HepG2 (cell line): Measurements from ENCODE around the gene GRK5. TPM values are rescaled to one million over a fixed set of nuclear protein-coding genes. Genes with fewer than 3 reads are reported as not detected.

Experiments
- ATAC-seq: fragments of 200-7000 bp; cut with Tn5 transposase; 3 replicates; pipeline ENCODE4 v1.9.1; 2020; ENCODE audit warnings: mild to moderate bottlenecking, moderate library complexity
- BruUV-seq: library from RNA; stranded (reverse); fragments of 400-500 nt; replicated peaks from 2 replicates; lab custom pipeline; 2021; lab: Mats Ljungman, UMichigan
- CTCF ChIA-PET: fragments of 300-600 bp; formaldehyde crosslinking; extraction: SDS; loops from one replicate; lab custom pipeline; 2021; ENCODE audit warnings: low total read pairs, inconsistent platforms, low intra/inter-chr PET ratio; lab: Yijun Ruan, JAX
- POLR2A ChIA-PET: fragments of 350-600 bp; sonication (Branson Sonifier 250); formaldehyde crosslinking; loops from one replicate; lab custom pipeline; 2020; ENCODE audit warnings: antibody characterized with exemption, inconsistent platforms; lab: Yijun Ruan, JAX
- DNase-seq: peaks from one replicate; pipeline ENCODE4 v3.0.0-alpha.2; 2015; ENCODE audit warnings: low spot score
- FAIRE-seq: peaks from 3 replicates; lab custom pipeline; 2011; peaks lifted over from hg19 to GRCh38; lab: Jason Lieb, UNC
- H2AFZ ChIP-seq: one replicate; pipeline ENCODE4 v1.6.1; 2011; ENCODE audit warnings: low read length, inconsistent platforms
- H3K27ac ChIP-seq: fragments of 300-600 bp; 3 replicates; pipeline ENCODE4 v1.8.0; 2011; ENCODE audit warnings: mixed run types, mild to moderate bottlenecking, mixed read lengths, low read length, inconsistent platforms; ENCODE audit not compliant: insufficient read depth; ENCODE audit errors: extremely low read length
- H3K27me3 ChIP-seq, 2 experiments: fragments of 200-600 bp in 1 of 2; 2 replicates in 1 of 2; 3 replicates in 1 of 2; pipeline versions ENCODE4 v1.6.0 to v1.8.0; 2011; ENCODE audit warnings: low read length in 2 of 2, mild to moderate bottlenecking in 2 of 2, moderate library complexity in 2 of 2, inconsistent platforms in 1 of 2; ENCODE audit not compliant: insufficient read depth in 2 of 2, control insufficient read depth in 1 of 2
- H3K36me3 ChIP-seq, 2 experiments: fragments of 200-600 bp in 1 of 2; replicated peaks in 1 of 2; 2 replicates in 1 of 2; 3 replicates in 1 of 2; pipeline versions ENCODE4 v1.5.1 to v1.8.0; 2011; ENCODE audit warnings: low read length in 2 of 2, inconsistent platforms in 1 of 2; ENCODE audit not compliant: insufficient read depth in 2 of 2, control insufficient read depth in 1 of 2
- H3K4me1 ChIP-seq: 2 replicates; pipeline ENCODE4 v1.5.1; 2012; ENCODE audit warnings: low read length, inconsistent platforms; ENCODE audit not compliant: insufficient read depth
- H3K4me2 ChIP-seq: 2 replicates; pipeline ENCODE4 v1.6.0; 2011; ENCODE audit warnings: low read depth, low read length, inconsistent platforms
- H3K4me3 ChIP-seq, 3 experiments: fragments of 200-600 bp in 1 of 3; sonication (generic), shearing (Covaris generic) in 1 of 3; replicated peaks in 1 of 3; 2 replicates each; pipeline ENCODE4 v1.5.1; 2011 to 2016; ENCODE audit warnings: low read length in 3 of 3, inconsistent platforms in 2 of 3, low read depth in 2 of 3, mild to moderate bottlenecking in 2 of 3, control low read depth in 1 of 3, mixed read lengths in 1 of 3; ENCODE audit not compliant: insufficient read depth in 1 of 3
- H3K79me2 ChIP-seq: one replicate; pipeline ENCODE4 v1.6.1; 2011; ENCODE audit warnings: low read length, inconsistent platforms; ENCODE audit not compliant: insufficient read depth
- H3K9ac ChIP-seq: 2 replicates; pipeline ENCODE4 v1.6.0; 2011; ENCODE audit warnings: mild to moderate bottlenecking, low read depth, low read length, inconsistent platforms; ENCODE audit not compliant: insufficient read depth
- H3K9me3 ChIP-seq: 2 replicates; pipeline ENCODE4 v1.5.1; 2012; ENCODE audit warnings: mild to moderate bottlenecking, low read length
- H4K20me1 ChIP-seq: 2 replicates; pipeline ENCODE4 v1.6.0; 2011; ENCODE audit warnings: inconsistent platforms, mild to moderate bottlenecking, low read length, moderate library complexity; ENCODE audit not compliant: insufficient read depth
- AGO1 ChIP-seq: fragments of 200-400 bp; formaldehyde crosslinking; IDR thresholded peaks from 2 replicates; pipeline ENCODE4 v1.6.1; 2017; ENCODE audit warnings: mild to moderate bottlenecking, low read depth, low read length, moderate library complexity; ENCODE audit not compliant: poor library complexity, severe bottlenecking
- ETV5 ChIP-seq: IDR thresholded peaks from 2 replicates; pipeline ENCODE4 v1.6.1; 2018; ENCODE audit warnings: missing biosample characterization, missing genetic modification reagents, inconsistent platforms, borderline replicate concordance
- HES4 ChIP-seq: sonication (generic); formaldehyde crosslinking; IDR thresholded peaks from 2 replicates; pipeline ENCODE4 v1.9.0; 2021; ENCODE audit warnings: mild to moderate bottlenecking, missing genetic modification reagents, borderline replicate concordance
- HNRNPL ChIP-seq: fragments of 200-400 bp; formaldehyde crosslinking; IDR thresholded peaks from 2 replicates; pipeline ENCODE4 v1.6.1; 2017; ENCODE audit warnings: mild to moderate bottlenecking, low read depth, low read length
- KLF12 ChIP-seq: sonication (generic); formaldehyde crosslinking; IDR thresholded peaks from 2 replicates; pipeline ENCODE4 v1.4.0; 2020; ENCODE audit warnings: missing genetic modification reagents, borderline replicate concordance
- MIER2 ChIP-seq: IDR thresholded peaks from 2 replicates; pipeline ENCODE4 v1.6.1; 2016; ENCODE audit warnings: missing biosample characterization, missing genetic modification reagents
- NFRKB ChIP-seq: fragments of 450-650 bp; IDR thresholded peaks from 2 replicates; pipeline ENCODE4 v1.6.1; 2017
- REPIN1 ChIP-seq: sonication (generic); formaldehyde crosslinking; IDR thresholded peaks from 2 replicates; pipeline ENCODE4 v1.8.0; 2022; ENCODE audit warnings: missing genetic modification reagents, low read depth, mild to moderate bottlenecking, borderline replicate concordance
- TBX2 ChIP-seq: sonication (generic); formaldehyde crosslinking; IDR thresholded peaks from 2 replicates; pipeline ENCODE4 v1.5.0; 2020; ENCODE audit warnings: missing genetic modification reagents, mild to moderate bottlenecking, borderline replicate concordance
- TEF ChIP-seq: sonication (generic); formaldehyde crosslinking; IDR thresholded peaks from 2 replicates; pipeline ENCODE4 v1.5.0; 2020; ENCODE audit warnings: missing genetic modification reagents
- ZFP62 ChIP-seq: sonication (generic); formaldehyde crosslinking; IDR thresholded peaks from 2 replicates; pipeline ENCODE4 v1.4.0; 2020; ENCODE audit warnings: missing genetic modification reagents
- ZNF382 ChIP-seq: sonication (generic); formaldehyde crosslinking; IDR thresholded peaks from 2 replicates; pipeline ENCODE4 v1.5.0; 2020; ENCODE audit warnings: missing genetic modification reagents, mild to moderate bottlenecking, borderline replicate concordance
- ZNF572 ChIP-seq: sonication (generic); formaldehyde crosslinking; IDR thresholded peaks from 2 replicates; pipeline ENCODE4 v1.5.1; 2020; ENCODE audit warnings: mild to moderate bottlenecking, missing genetic modification reagents
- ZNF781 ChIP-seq: sonication (generic); formaldehyde crosslinking; IDR thresholded peaks from 2 replicates; pipeline ENCODE4 v1.5.1; 2020; ENCODE audit warnings: borderline replicate concordance, mild to moderate bottlenecking, missing genetic modification reagents; ENCODE audit errors: not compliant biosample characterization
- ZSCAN25 ChIP-seq: sonication (generic); formaldehyde crosslinking; IDR thresholded peaks from 2 replicates; pipeline ENCODE4 v1.8.0; 2022; ENCODE audit warnings: mild to moderate bottlenecking, missing genetic modification reagents
- WGBS: methylation state at CpG from one replicate; pipeline ENCODE4 v1.1.6; 2017; ENCODE audit warnings: low lambda C conversion rate; 5-methylcytosine and 5-hydroxymethylcytosine counted together
- in situ Hi-C: cut with HindIII; loops from 2 replicates; pipeline ENCODE4 v1.10.0; 2017; ENCODE audit warnings: low pct_unique_long_range_greater_than_20kb; ENCODE audit not compliant: extremely low pct_ligation_motif_present
- intact Hi-C: fragments of 100-400 bp; cut with micrococcal nuclease; formaldehyde crosslinking; loops from one replicate; pipeline ENCODE4 v1.10.0; 2022; ENCODE audit not compliant: unreplicated experiment
- polyA plus RNA-seq, 8 experiments: library from polyadenylated mRNA; depleted of rRNA in 3 of 8; stranded (reverse) in 7 of 8; unstranded in 1 of 8; fragments of >200 nt; fragmentation: Illumina TruSeq in 4 of 8; extraction: Trizol in 4 of 8; gene quantifications; 2 replicates each; pipeline versions ENCODE4 v1.2.1 to v1.2.3, GENCODE V29; 2011 to 2016; ENCODE audit warnings: low read depth in 4 of 8, missing spikeins in 1 of 8, mixed read lengths in 1 of 8; ENCODE audit not compliant: insufficient read depth in 1 of 8
- total RNA-seq, 5 experiments: library from RNA; depleted of rRNA; stranded (reverse); fragments of >200 nt; fragmentation: Illumina TruSeq; extraction: Trizol; gene quantifications; 2 replicates each; pipeline ENCODE4 v1.2.3, GENCODE V29; 2016; ENCODE audit warnings: low read depth in 1 of 5
- TF ChIP-seq, protein P1 (sequence below): sonication (generic); formaldehyde crosslinking; IDR thresholded peaks from 2 replicates; pipeline ENCODE4 v1.4.0; 2020; ENCODE audit warnings: mild to moderate bottlenecking, missing genetic modification reagents, borderline replicate concordance
- TF ChIP-seq, protein P2 (sequence below): sonication (generic); formaldehyde crosslinking; IDR thresholded peaks from 2 replicates; pipeline ENCODE4 v1.4.0; 2020; ENCODE audit warnings: missing genetic modification reagents
- TF ChIP-seq, protein P3 (sequence below): sonication (generic); formaldehyde crosslinking; IDR thresholded peaks from 2 replicates; pipeline ENCODE4 v1.8.1; 2022; ENCODE audit warnings: mild to moderate bottlenecking, missing genetic modification reagents

Gene GRK5
- total and polyA plus RNA-seq, 2 of the 13 experiments (the other 11 are each of a cell fraction or from before 2014, with no cell fraction given): 10.4 to 12.6 TPM

DNA sequence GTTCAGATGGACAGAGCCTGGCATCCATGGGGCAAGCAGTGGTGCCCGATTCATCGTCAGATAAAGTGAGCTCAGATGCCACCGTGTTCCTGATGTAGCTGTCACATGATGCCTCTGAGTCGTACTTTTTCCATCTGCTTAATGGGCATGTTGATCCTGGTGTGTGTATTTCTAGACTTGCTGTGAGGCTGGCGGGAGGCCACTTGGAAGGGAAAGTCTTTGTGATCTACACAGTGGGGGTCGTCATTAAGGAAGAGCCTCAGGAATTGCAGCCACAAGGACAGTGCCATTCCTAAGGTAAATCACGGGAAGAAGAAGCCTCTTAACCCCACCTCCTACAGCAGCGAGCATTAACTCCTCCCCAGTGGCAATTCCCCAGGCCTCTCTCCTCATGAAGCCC lies 272.2 kb downstream of the GRK5 start (continued):
- TF ChIP-seq, protein P1, sequence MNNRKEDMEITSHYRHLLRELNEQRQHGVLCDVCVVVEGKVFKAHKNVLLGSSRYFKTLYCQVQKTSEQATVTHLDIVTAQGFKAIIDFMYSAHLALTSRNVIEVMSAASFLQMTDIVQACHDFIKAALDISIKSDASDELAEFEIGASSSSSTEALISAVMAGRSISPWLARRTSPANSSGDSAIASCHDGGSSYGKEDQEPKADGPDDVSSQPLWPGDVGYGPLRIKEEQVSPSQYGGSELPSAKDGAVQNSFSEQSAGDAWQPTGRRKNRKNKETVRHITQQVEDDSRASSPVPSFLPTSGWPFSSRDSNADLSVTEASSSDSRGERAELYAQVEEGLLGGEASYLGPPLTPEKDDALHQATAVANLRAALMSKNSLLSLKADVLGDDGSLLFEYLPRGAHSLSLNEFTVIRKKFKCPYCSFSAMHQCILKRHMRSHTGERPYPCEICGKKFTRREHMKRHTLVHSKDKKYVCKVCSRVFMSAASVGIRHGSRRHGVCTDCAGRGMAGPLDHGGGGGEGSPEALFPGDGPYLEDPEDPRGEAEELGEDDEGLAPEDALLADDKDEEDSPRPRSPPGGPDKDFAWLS (CRISPR knock-in tag): no peak
- TF ChIP-seq ZFP62 (CRISPR knock-in tag) (no peak), MIER2 (CRISPR knock-in tag) (no peak), NFRKB (no peak), ZNF382 (CRISPR knock-in tag) (no peak), AGO1 (no peak), ETV5 (CRISPR knock-in tag) (no peak), ZNF781 (CRISPR knock-in tag) (no peak), REPIN1 (CRISPR knock-in tag) (no peak)
- TF ChIP-seq, protein P2, sequence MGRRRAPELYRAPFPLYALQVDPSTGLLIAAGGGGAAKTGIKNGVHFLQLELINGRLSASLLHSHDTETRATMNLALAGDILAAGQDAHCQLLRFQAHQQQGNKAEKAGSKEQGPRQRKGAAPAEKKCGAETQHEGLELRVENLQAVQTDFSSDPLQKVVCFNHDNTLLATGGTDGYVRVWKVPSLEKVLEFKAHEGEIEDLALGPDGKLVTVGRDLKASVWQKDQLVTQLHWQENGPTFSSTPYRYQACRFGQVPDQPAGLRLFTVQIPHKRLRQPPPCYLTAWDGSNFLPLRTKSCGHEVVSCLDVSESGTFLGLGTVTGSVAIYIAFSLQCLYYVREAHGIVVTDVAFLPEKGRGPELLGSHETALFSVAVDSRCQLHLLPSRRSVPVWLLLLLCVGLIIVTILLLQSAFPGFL (CRISPR knock-in tag): no peak
- TF ChIP-seq, all 625 proteins: peak for 0

GRCh38 chr10:119480667-119481066 lies 273.3 kb downstream of the GRK5 start:
- Histone ChIP-seq H4K20me1 (no peaks in the 10 kb centered on the region), H3K36me3 (no peaks in the 10 kb centered on the region), H3K9me3 (no peaks in the 10 kb centered on the region), H3K27ac (no peak overlapping the region), H2AFZ (no peak overlapping the region), H3K4me1 (peaks cover 15% of the 10 kb centered on the region), H3K27me3 (peaks cover 0 to 43% of the 10 kb centered on the region in 2 experiments; a peak in 4 of 5 replicates), H3K79me2 (no peaks in the 10 kb centered on the region), H3K9ac (no peak overlapping the region), H3K4me2 (no peak overlapping the region), H3K4me3 (no peak overlapping the region)
- CTCF ChIA-PET: no interaction called here
- POLR2A ChIA-PET: no interaction called here
- no TSS peak for BruUV-seq
- intact Hi-C loops: no loop called here
- FAIRE-seq (no peak), ATAC-seq (no peak), DNase-seq (no peak)
- 34% methylated on average over 4 of the region's 4 CpGs for WGBS
- in situ Hi-C loops: no loop called here
- TF ChIP-seq, protein P3, sequence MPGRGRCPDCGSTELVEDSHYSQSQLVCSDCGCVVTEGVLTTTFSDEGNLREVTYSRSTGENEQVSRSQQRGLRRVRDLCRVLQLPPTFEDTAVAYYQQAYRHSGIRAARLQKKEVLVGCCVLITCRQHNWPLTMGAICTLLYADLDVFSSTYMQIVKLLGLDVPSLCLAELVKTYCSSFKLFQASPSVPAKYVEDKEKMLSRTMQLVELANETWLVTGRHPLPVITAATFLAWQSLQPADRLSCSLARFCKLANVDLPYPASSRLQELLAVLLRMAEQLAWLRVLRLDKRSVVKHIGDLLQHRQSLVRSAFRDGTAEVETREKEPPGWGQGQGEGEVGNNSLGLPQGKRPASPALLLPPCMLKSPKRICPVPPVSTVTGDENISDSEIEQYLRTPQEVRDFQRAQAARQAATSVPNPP (CRISPR knock-in tag): no peak
- no peak for TF ChIP-seq ZSCAN25 (CRISPR knock-in tag)
- TF ChIP-seq KLF12 (CRISPR knock-in tag): no peak
- no peak for TF ChIP-seq TBX2 (CRISPR knock-in tag)
- TF ChIP-seq HNRNPL: no peak
- no peak for TF ChIP-seq REPIN1 (CRISPR knock-in tag)
- TF ChIP-seq HES4: no peak
- TF ChIP-seq ZNF572 (CRISPR knock-in tag): no peak
- TF ChIP-seq TEF: no peak
